Cortex of kidney (tissue), 1 donor: ENCODE data around the gene MRRF.
A peak's percentile ranks its signal among the peaks of the same experiment; 100 is the strongest.

Experiments used
- DNase-seq: peaks from one replicate; lab custom pipeline; 2025; lab: John Stamatoyannopoulos, UW

The MRRF gene

DNA sequence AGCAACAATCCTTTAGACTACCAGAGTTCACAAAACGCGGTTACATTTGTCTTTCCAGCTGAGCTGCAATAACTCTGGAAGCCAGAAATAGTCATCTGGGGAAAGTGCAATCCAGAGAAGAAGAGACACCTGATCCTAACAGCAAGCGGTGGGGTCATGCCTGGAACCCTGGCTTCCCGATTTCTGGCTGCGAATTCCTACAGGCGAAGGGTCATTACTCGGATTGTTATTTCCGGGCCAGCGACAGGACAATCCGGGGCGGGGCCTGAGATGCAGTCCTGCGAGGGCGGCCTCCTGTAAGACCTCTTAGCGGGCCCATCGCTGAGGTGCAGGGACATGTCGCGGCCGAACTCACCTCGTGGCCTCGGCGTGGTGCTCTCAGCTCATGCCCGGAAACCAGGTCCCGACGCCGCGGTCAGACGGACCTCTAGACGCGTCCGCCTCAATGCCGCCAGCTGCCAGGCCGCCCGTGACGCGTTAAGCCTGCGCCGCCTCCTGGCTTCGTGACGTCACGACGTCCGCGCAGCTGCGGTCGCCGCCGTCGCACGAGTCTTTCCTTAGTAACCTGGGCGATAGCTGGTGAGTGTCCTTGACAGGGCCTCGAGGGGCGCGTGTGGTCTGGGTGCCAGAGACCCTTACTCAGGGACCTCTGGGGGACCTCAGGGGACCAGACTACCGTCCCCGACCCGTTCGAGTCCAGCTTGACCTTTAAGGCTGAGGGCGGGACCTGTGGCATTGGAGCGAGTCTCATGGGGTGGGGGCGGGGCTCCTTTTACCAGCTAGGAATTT, at the start of gene MRRF, which contains the start of gene RBM18:
TSS of gene MRRF (plus strand) at position 523 of the 789 bp plus-strand sequence. CDS start 6,010 bp downstream, outside the sequence.
TSS of gene RBM18 (minus strand) at position 481 of the 789 bp plus-strand sequence. CDS start 3,348 bp downstream, outside the sequence.
- peak; percentile 63 for DNase-seq

GRCh38 chr9:122215663-122216062, 49.0 kb upstream of the MRRF start:
- no peak for DNase-seq

GRCh38 chr9:122216138-122216797, 48.4 kb upstream of the MRRF start:
- no peak for DNase-seq

GRCh38 chr9:122216798-122217418, 47.8 kb upstream of the MRRF start:
- no peak for DNase-seq

GRCh38 chr9:122217640-122218039, 47.0 kb upstream of the MRRF start:
- DNase-seq: no peak

GRCh38 chr9:122218071-122218934, 46.4 kb upstream of the MRRF start:
- DNase-seq: no peak

- no peak for DNase-seq
Observed at GRCh38 chr9:122218935-122219855, 45.5 kb upstream of the MRRF start.

- DNase-seq: no peak
Observed at GRCh38 chr9:122219856-122220672, 44.6 kb upstream of the MRRF start.

DNA sequence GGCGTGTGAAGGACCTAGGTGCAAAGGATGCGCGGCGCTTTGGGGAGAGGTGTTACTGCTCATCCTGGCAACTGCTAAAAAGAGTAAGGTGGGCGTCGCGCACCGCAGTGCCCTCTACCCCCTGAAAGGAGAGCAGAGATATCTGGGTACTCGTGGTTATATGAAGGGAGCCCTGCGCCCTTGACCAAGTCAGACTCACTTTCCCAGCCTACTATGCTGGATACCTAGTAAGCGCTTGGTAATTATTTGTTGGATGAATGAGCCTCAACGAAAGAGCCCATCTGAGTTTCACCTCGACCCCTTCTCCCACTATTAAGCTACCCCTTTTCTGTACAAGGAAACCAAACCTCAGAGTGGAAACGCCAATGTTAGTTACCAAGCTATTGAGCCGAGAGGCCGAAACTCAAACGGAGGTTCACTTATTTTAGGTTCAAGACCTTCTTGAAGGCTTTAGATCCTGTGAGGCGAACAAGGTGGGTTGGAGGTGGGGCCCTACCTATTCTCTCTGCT, 44.0 kb upstream of the MRRF start:
- DNase-seq: no peak

DNA sequence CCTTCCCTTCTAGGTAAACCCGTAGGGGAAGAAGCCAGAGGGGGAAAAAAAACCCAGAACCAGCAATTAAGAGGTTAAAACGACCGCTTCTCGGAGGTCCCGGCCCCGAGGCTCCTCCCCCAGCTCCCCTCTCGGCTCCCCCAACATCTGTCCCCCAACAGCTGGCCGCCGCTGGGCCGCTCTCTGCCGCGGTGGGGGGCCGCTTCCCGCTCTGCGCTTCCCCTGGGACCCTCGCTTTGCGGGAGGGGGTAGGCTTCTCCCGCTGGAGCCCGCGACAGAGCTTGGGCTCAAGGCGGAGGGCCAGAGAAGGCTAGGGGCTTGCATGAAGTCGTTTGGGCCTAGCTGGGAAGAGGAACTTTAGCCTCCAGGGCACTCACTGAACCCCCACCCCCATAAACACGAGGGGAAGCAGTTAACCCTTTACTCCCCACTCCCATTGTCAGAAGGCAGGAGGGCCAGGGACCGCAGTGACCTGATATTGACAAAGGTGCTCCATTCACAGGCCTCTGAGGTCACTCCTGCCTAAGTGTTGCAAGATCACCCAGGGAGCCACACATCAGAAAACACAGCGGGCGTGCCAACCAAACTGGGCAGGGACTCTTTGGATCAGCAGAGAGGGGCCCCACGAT, 43.4 kb upstream of the MRRF start:
- no peak for DNase-seq

- no peak for DNase-seq
Observed at GRCh38 chr9:122222791-122223190, 41.9 kb upstream of the MRRF start.

DNA sequence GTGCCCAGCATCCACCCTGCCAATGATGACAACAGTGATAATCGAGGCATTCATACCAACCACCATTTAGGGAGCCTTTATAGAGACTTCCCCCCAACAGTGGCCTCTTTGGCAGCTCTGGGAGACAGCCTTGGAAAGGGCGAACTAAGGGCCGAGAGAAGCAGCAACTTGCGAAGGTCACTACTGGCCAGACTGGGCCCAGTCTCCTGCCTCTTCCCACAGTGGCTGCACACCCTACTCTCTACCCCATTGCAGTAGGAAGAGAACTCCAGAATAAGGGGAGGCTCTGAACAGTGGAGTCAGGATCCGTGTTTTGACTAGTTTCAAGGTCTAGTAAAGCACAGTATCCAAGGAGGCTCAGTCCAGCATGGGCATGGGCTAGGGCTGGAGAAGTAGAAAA, 41.2 kb upstream of the MRRF start:
- no peak for DNase-seq

DNA sequence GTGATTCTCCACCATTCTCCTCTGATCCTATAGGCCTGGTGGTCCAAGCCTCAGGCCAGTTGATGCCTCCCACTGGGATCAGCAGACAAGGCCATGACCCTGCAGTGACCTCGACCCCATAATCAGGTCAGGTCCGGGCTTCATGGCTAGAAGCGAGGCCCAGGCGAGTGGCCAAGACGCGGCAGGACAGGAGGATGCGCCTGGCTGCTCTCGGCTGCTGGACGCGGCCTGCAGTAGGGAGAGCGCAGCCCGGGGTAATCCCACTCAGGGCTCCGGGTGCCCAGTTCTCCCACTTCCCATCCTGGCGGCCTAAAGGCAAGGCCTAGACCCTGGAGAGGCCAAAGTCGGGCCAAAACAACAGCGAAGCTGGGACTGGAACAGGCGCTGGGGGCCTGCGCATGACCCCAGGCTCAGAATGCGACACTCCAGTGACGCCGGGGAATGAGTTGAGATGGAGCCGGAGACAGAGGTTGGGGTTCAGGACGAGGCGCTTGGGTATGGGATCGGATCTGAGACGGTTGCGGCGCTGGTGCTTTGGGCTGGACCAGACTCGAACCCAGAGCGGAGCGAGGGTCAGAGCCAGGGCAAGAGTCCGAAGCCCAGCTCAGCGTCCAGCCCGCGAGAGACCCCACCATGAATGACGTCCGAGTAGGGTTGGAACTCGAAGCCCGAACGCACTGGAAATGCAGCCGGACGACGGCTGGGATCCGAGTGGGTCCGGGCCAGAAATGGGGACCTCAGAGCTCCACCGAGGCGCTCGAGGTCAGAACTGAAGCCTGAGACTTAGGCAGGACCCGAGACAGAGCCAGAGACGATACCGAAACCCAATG, 39.2 kb upstream of the MRRF start:
- DNase-seq: no peak

DNA sequence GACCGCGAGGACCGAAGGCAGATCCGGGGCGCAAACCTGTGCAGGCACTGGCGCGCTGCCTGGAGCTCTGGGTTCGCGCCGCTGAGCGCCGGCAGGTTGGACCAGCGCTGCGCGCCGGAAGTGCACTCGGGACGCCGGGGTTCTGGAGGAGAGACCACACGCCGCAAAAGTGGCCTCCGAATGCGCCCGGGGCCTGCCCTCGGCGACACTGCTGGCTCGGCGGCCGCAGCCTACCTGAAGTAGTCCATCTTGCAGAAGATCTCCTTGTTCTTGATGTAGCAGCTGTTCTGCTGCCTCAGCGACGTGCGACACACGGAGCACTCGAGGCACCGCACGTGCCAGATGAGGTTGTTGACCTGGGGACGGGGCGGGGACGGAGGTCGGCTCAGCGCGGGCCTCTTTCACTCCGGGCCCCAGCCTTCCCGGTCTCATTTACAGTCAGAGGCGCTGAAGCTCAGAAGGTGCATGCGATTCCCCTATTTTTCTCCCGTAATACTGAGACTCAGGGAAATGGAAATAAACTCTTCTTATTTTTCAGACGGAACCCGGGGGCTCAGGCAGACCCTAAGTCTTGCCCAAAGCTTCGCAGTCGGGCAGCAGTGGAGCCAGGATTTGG, 38.4 kb upstream of the MRRF start:
- DNase-seq: no peak

DNA sequence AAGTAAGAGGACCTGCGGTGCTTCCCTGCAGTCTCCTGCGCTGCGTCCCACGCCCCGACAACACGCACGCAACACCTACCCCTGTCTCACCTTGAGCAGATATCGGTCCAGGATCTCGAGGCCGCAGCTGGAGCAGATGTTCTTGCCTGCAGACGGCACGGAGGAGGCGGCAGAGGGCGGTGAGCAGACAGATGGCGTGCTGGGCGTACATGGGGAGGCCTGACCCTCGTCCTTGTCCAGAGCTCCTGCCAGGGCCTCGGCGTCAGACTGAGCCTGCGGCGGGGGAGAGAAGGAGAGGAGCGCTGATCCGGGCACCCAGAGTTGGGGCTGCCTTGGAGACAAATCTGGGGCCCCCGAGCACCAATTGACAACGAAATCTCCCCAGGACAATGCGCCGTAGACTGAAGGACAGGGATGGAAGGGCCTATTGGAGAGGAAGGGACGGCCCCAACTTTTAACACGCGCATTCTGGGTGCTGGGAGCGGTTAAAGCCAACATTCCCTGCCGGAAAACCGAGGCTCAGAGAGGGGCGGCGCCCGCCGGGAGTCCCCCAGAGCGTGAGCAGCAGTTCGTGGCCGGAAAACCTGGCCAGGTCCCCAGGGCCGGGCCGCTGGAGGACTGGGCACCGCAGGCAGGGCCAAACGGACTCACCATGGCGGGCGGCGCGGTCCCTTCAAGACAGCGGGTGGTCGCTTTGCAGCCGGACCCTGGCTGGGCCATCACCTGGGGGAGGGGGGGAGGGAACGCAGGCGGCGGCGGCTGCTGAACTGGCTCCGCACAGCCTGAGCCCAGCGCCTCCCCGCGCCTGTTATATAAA, 37.7 kb upstream of the MRRF start:
- no peak for DNase-seq

- no peak for DNase-seq
Observed at GRCh38 chr9:122227575-122227900, 37.1 kb upstream of the MRRF start.

DNA sequence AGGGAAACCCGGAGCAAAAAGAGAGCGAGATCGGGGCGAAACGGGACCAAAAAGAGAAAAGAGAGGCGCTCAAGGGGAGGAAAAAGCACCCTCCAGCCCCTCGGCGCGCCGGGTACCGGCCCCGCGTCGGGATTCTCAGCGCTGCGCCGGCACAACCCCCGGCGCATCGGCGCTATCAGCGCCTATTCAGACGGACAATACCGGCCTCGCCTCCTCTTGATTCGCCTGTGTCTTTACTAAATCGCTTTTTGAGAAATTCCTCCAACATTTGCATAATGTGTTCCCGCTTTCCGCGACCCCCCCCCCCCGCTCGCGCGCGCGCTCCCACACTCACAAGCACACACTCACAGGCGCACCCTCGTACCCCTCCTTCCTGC, 36.5 kb upstream of the MRRF start:
- no peak for DNase-seq
